Nephron progenitor cell (in vitro differentiated cells): Measurements from ENCODE around the gene MAN2A1.

Experiments
- DNase-seq: peaks from one replicate; pipeline ENCODE4 v3.0.0; 2021
- H3K27ac Mint-ChIP-seq: 2 replicates; pipeline ENCODE4 v1.8.0; 2021; ENCODE audit warnings: mild to moderate bottlenecking, moderate library complexity, mixed read lengths
- H3K27me3 Mint-ChIP-seq: 2 replicates; pipeline ENCODE4 v1.8.0; 2021; ENCODE audit warnings: mild to moderate bottlenecking, low read depth, mixed read lengths; ENCODE audit not compliant: poor library complexity
- H3K36me3 Mint-ChIP-seq: 2 replicates; pipeline ENCODE4 v1.8.0; 2021; ENCODE audit warnings: low read depth, mixed read lengths
- H3K4me1 Mint-ChIP-seq: 2 replicates; pipeline ENCODE4 v1.8.0; 2021; ENCODE audit warnings: mixed read lengths
- H3K4me3 Mint-ChIP-seq: 2 replicates; pipeline ENCODE4 v1.8.0; 2021; ENCODE audit warnings: mild to moderate bottlenecking, moderate library complexity, mixed read lengths
- H3K9me3 Mint-ChIP-seq: 2 replicates; pipeline ENCODE4 v1.8.0; 2021; ENCODE audit warnings: mild to moderate bottlenecking, moderate library complexity, mixed read lengths
- CTCF ChIP-seq: fragments of 200-600 bp; sonication (generic); IDR thresholded peaks from 2 replicates; pipeline ENCODE4 v1.5.0; 2021; ENCODE audit warnings: antibody characterized with exemption

MAN2A1 gene

GRCh38 chr5:109739741-109740728 lies 50.3 kb downstream of the MAN2A1 start:
- H3K9me3 Mint-ChIP-seq = no peaks in the 10 kb centered on the region
- H3K4me1 Mint-ChIP-seq = peaks cover 46% of the 10 kb centered on the region
- TF ChIP-seq CTCF = no peak
- H3K36me3 Mint-ChIP-seq = peaks cover 39% of the 10 kb centered on the region
- DNase-seq = peak; percentile 11
- peak overlapping the region; percentile 16 for H3K4me3 Mint-ChIP-seq
- H3K27ac Mint-ChIP-seq = peak overlapping the region; percentile 97
- no peaks in the 10 kb centered on the region for H3K27me3 Mint-ChIP-seq

DNA sequence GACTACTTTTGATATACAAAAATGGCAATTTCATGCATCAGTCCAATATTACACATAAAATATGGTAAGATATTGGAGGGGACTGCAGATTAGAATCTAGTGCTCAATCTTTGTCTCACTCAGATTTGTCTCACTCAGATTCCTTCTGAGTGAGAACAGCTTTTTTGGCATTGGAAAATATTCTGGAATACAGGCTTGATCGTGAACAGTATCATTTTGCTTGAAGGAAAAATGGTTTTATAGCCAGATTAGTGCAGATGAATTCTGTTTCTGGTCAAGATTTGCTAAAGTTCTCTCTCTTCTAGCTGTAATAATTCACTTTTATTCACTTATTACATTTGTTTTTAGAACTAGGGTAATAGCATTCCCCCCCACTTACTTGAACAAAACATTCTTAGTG lies 51.2 kb downstream of the MAN2A1 start:
- Mint-ChIP-seq H3K4me1 (peaks cover 46% of the 10 kb centered on the region), H3K27ac (peak overlapping the region; percentile 14), H3K4me3 (no peak overlapping the region), H3K36me3 (peaks cover 32% of the 10 kb centered on the region), H3K27me3 (no peaks in the 10 kb centered on the region), H3K9me3 (no peaks in the 10 kb centered on the region)
- TF ChIP-seq CTCF = no peak
- DNase-seq = no peak

DNA sequence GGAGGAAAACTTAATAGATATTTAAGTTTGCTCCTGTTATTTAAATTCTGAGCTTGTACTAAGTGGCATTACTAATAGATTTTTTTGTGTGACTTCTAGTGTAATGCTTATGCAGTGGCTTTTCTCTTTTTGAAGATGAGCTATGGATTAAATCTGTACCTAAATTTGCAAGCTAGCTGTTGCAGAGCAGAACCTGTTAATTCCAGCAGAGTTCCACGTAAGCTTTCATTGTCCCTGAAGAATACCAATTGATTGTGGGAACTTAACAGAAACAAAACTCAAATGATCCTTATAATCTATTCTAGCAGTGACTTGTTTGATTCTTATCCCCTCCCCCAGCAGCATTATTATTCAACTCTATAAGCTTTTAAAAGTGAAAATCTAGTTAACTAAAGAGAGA lies 51.7 kb downstream of the MAN2A1 start:
- no peak for DNase-seq

DNA sequence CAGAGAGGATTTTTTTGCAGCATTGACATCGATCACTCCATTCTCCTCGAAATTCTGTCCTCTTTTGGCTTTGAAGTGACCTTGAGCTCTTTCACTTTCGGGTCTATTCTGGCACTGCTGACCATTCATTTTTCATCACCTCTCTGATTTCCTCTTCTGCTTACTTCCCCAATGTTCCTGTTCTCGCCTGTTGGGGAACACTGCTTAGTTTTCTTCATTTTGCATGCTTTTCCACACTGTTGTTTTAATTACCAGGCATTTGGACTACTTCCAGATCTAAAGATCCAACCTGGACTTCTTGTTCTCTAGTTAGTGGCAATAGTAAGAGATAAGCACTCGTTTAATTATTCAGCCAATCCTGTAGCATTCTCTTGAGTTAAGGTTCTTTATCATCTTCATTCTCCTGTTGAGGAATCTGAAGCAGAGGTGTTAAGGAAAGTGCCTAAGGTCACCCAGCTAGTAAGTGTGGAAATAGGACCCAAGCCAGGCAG lies 53.4 kb downstream of the MAN2A1 start:
- Mint-ChIP-seq H3K9me3 (no peaks in the 10 kb centered on the region), H3K27ac (peak overlapping the region; percentile 52), H3K27me3 (no peaks in the 10 kb centered on the region), H3K36me3 (peaks cover 26% of the 10 kb centered on the region), H3K4me3 (no peak overlapping the region), H3K4me1 (peaks cover 46% of the 10 kb centered on the region)
- no peak for DNase-seq
- TF ChIP-seq CTCF = no peak

More for the DNA sequence above, 51.7 kb downstream of the MAN2A1 start:
- no peak for TF ChIP-seq CTCF
- H3K36me3 Mint-ChIP-seq = peaks cover 31% of the 10 kb centered on the region
- peak overlapping the region; percentile 4 for H3K27ac Mint-ChIP-seq
- H3K4me3 Mint-ChIP-seq = no peak overlapping the region
- H3K4me1 Mint-ChIP-seq = peaks cover 46% of the 10 kb centered on the region
- no peaks in the 10 kb centered on the region for H3K9me3 Mint-ChIP-seq
- no peaks in the 10 kb centered on the region for H3K27me3 Mint-ChIP-seq

DNA sequence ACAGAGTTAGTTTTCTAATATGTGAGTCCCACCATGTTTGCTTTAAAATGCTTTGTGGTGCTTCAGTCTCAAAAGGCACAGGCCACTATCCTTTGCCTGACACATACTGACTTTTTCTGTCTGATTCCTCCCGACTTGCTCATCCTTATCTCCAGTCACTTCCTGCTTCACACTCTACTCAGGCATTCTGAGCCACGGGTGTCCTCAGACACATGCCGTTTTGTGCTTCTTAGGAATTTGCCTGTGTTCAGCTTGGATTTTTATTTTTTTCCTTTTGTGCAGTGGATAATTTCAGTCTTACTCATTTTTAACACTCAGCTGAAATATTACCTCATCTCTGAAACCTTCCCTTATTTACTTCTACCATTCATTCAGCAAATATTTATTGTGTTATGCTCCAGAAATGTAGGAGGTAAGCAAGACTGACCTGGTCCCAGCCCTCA lies 54.1 kb downstream of the MAN2A1 start:
- peak overlapping the region; percentile 83 for H3K27ac Mint-ChIP-seq
- no peaks in the 10 kb centered on the region for H3K9me3 Mint-ChIP-seq
- peaks cover 26% of the 10 kb centered on the region for H3K36me3 Mint-ChIP-seq
- no peak overlapping the region for H3K4me3 Mint-ChIP-seq
- H3K4me1 Mint-ChIP-seq = peaks cover 45% of the 10 kb centered on the region
- no peak for TF ChIP-seq CTCF
- H3K27me3 Mint-ChIP-seq = no peaks in the 10 kb centered on the region
- DNase-seq = no peak
